Measurements from ENCODE around the gene CLN6.
A peak's percentile ranks its signal among the peaks of the same experiment; 100 is the strongest.
"Not testable (repeated sequence)": the region's sequence is repeated elsewhere in the genome, so short reads cannot be mapped to it uniquely, and the experiment has no call there.

The CLN6 gene

DNA sequence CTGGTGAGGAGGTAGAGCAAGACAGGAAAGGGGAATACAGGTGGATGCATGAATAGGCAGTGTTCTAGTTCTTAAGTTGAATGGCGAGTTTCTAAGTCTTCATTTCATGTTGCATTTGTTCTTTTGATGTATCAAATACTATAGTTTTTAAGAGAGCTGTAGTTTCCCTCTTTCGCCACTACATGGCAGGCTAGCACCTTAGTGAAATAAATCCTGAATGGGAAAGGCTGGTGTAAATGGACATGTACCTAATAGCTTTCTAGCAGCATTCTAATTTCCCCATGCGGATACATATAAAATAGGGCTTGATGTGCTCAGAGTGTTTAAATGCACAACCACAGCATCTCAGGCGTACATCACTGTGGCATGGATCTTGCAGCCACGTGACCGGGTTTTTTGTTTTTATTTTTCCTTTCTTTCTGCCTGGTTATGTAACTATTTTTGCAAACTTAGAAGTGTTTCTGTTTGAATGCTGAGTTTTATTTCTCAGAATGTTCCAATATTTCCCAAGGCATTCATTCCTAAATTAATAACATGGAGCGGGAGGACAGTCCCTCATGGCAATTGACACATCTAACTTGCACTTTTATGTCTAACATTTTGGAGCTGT lies 23.5 kb upstream of the CLN6 start:
- DNase-seq = peak; percentile 45

DNA sequence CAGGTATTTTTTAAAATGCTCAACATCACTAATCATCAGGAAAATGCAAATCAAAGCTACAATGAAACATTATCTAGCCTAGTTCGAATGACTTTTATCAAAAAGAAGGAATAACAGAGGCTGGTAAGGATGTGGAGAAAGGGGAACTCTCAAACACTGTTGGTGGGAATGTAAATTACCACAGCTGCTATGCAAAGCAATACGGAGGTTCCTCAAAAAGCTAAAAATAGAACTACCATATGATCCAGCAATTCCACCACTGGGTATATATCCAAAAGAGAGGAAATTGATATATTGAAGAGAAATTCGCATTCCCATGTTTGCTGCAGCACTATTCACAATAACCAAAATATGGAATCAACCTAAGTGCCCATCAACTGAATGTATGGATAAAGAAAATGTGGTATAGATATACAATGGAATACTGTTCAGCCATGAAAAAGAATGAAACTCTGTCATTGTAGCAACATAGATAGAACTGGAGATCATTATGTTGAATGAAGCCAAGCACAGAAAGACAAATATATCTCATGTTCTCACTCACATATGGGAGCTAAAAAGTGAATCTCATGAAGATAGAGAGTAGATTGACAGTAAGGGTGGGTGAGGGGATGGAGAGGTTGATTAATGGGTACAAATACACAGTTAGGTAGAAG lies 19.7 kb upstream of the CLN6 start:
- no peak for DNase-seq

DNA sequence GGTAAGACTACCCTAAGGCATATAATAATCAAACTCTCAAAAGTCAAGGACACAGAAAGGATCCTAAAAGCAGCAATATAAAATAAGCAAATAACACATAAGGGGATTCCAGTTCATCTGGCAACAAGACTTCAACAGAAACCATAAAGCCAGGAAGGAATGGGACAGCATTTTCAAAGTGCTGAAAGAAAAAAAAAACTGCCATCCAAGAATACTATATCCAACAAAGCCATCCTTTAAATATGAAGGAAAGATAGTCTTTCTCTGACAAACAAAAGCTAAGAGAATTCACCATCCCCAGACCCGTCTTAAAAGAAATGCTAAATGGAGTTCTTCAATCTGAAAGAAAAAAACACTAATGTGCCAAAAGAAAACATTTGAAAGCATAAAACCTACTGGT lies 14.7 kb upstream of the CLN6 start:
- no peak for DNase-seq

DNA sequence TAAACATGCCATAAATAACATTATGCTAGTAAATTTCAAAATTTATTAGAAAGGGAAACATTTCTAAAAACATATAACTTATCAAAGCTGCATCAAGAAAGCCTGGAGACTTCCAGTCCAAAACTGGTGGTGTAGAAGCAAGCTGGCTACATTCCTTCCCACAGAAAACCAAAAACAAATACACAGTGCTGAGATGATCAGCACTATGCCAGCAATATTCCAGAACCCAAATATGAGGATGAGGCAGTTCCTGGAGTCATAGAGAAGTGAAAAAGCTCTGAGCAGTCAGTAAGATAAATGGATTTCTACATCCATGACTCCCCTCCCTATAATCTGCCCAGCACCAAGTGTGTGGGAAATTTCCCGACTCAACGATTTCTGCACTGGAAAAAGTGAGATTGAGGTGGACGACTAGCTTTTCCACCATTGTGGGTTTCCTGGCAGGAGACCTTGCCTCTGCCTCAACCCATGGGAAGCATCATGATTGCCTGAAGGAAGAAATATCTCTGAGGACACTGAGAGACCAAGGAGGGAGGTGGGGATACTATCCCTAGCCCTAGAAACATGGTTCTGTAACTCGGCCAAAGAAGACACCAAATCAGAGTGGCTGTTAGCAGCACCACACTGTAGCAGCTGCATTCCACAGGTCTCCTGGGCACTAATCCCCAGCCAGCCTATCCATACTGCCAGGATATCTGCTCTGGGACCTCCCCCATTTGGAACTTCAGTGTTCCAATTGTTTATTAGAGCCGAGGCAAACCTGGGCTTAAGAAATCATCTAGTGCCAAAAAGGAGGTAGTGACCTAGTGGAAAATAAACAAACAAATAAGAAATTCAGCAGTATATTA lies 11.8 kb upstream of the CLN6 start:
- no peak for DNase-seq

DNA sequence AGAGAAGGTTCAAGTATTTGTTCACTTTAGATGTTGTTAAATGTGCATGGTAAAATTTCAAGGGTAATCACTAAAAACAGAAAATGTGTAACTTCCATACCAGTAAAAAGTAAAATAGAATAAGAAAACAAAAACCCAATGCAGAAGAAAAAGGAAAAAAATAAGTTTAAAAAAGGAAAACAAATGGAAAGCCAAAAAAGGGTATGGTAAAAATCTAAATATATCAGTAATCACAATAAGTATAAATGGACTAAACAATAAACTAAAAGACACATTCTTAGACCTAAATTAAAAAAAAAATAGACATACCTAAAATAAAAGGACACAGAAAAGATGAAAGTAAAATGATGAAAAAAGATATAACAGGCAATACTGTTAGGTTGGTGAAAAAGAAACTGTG lies 9.5 kb upstream of the CLN6 start:
- DNase-seq = no peak

DNA sequence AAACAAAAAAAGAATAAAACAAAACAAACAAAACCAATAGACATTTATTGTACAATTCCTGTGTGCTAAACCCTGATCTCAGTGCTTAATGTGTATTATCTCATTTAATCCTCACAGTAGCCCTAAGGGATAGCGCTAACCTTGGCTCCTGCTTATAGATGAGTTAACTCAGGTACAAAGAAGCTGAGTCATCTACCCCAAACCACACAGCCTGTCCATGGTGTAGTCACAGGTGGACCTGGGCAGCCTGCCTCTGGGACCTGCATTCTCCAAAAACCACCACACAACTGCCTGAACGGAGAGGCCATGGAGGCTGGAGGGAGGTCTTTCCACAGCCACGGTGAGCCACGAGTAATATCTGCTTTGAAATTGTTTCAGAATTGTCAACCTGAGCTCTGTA lies 5.5 kb upstream of the CLN6 start:
- DNase-seq = no peak

DNA sequence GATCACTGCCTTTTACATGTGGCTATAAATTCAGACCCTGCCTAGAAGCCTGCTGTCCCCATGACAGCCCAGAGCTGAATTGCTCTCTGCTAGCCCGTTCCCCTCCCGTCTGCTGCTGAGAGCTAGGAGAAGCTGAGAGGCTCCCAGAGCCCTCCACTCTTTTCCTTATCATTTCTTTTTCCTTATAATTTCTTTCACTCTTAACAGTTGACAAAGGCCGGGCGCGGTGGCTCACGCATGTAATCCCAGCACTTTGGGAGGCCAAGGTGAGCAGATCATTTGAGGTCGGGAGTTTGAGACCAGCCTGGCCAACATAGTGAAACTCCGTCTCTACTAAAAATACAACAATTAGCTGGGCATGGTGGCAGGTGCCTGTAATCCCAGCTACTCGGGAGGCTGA lies 5.0 kb upstream of the CLN6 start:
- not testable (repeated sequence) for DNase-seq

DNA sequence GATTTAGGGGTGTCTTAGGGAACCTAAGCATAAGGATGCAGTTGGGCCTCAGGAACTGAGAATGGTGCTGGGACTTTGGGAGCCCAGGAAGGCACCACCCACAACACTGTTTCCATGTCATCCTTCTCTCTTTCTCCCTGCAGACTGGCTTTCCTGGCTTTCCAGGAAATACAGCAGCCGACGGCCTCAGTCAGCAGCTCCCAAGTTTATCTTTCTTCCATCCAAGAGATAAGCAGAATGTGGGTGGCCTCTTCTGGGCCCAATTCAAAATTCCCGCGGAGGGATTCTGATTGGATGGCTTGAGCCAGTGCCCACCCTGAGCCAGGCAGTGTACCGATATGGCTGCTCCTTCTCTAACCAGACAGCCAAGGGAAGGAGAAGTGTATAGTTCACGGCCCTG lies 4.5 kb upstream of the CLN6 start:
- no peak for DNase-seq

DNA sequence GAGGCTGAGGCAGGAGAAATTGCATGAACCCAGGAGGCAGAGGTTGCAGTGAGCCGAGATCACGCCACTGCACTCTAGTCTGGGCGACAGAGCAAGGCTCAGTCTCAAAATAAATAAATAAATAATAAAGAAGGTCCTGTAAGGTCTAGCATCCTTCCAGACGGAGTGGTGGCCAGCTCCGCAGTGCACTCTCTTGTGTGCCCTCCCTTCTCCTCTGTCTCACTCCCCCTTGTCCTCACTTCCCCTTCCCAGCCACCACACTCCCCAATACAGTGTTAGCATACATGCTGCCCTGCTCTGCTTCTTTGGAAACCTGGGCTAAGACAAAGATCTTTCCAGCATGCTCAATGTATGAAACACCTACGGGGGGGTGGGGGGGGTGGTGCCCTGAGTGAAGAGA lies 3.4 kb upstream of the CLN6 start:
- no peak for DNase-seq

DNA sequence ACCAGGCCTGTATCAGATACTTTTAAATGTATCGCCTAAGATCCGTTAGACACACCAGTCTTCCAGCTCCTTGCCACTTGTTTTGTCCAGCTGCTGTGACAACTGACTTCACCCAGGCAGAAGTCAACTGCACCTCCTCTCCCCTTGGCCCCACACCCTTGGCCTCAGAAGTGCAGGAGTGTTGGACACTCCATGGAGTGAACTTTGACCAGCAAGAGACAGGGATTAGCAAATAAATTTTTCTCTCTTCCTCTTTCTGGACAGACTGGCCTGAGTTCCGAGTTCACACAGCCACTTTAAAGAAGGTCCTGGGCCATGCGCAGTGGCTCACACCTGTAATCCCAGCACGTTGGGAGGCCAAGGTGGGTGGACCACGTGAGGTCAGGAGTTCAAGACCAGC lies 2.9 kb upstream of the CLN6 start:
- no peak for DNase-seq

DNA sequence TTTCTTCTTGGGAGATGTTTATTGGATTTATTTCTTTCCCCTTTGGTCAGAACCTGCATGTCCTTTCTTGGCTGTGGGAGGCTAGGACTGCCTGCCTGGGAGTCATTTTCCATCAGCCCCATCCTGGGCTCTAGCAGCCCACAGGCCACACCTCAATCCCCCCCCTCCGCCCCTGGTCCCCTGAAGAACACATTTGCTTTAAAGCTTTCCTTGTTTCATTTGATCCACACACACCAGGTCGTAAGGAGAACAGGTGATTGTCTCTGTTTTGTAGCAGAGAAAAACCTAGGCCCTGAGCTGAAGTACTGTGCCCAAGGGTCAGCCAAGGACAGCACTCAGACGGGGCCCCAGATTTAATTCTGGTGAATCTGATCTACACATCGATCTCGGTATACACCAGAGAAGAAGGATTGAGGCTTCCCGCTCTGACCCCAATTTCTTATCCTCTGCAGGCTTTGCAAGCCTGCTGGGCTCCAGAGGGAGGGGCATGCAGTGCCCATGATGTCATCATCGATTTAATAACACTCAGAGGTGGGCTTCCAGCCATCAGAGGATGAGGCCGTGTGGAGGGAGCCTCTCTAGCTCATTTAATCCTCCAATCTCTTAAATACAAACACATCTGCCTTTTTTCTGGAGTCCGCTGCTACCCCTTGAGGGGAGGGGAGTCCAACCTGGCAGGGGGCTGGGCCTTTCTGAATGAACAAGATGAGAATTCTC lies 1.7 kb upstream of the CLN6 start:
- no peak for DNase-seq

DNA sequence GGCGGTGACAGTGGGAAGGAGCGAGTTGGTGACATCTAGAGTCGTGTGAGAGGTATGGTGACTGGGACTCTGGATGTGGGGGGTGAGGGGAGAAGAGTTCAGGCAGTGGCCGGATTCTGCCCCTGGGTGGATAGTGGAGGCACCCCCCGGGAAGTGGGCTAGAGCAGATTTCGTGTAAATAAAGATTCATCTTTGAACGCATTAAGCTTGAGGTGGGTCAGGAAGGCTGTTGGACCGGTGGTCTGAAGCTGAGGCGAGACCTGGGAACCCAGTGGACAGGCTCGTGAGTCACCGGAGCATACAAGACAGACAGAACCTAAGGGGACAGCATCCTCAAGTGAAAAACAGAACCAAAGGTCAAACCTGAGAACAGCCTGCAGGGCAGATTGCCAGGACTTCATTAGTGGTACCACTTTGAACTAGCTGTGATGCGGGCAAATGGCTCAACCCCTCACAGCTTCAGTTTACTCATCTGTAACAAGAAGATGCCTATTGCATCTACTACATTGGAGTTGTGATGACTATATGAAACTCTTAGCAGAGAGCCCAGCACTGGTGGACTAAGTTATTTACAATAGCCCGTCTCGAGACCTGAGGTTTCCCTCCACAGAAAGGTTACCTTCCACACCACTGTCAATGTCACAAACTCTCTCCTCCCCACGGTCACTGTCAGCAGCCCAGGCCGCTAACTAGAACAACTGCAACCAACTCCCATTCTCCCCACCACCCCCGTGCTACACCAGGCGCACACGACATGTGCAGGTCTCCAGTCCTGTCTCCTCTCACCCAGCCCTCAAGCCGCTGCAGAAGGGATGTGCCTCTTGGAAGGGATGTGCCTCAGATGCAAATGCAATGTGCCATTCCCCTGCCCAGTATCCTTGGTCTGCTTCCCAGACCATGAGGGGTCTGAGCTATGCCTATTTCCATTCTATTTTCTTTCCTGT lies 901 bp upstream of the CLN6 start:
- no peak for DNase-seq

DNA sequence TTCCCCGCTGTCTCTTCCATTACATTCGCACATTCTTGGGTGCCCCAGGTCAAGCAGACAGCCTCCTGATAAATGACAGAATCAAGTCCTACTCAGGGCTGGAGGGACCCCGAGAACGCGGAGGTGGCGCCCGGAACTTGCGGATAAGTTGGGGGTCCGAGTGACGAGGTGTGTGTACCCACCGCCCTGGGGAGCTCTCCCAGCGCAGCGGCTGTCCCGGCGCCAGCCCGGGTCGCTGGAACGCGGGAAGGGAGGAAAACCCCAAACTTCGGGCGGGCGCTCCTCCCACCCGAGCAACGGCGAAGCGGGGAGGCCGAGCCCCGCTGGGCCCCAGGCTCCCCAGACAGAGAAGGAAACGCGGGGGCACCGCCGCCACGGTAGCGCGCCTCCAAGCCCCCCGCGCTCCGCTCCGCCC lies 550 bp downstream of the CLN6 start:
- no peak for DNase-seq

DNA sequence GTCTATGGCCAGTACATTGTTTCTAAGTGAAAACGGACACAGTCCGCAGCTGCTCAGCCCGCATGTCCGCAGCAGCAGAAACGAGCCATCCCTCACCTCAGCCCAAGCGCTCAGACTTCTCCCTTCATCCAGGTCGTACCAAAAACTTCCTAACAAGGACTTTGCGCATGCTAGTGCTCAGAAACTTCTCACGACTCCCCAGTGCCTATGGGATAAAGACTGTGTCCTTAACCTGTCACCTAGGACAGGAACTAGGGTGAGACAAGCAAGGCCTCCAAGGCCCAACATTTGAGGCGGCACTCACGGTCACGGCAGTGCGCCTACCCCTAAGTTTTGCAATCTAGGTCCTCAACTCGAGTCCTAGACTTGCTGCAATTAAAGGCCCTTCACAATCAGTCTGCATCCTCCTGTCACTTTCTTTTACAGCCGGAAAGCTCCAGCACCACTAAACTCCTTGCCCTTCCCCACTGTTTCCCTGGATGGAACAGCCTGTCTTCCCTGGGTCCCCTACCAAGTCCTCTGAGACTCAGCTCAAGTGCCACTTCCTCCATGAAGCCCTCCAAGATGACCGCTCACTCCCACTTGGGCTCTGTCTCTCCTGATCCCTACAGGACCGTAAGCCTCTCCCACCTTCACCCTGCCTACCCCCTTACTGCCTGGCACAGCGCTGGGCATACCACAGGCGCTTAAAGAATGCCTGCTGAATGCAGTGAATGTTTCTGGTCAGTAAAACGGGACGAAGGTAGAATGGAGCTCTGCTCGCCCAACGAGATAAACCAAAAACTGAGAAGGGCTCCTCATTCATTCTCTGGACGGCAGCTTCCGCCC lies 1.2 kb downstream of the CLN6 start:
- no peak for DNase-seq

DNA sequence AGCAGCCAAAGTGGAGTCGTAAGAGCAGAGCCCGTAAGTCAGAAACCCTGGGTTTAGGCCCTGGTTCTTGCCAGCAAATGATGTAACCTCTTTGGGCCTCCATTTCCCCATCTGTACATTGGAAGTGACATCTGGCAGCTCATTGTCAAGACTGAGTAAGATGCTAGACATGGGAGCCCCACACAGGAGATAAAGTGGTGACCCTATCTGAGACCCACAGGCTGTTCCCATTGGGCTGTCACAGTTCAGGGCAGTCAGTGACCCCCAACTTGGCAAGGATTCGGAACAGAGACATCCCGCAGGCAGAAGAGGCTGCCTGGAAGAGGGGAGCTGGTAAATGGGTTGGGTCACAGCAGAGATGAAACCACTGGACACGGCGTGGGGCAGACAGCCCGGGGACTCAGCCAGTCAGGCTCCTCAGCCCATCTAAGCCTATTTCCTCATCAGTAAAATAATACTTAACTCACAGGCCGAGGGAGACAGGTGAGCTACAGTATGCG lies 1.8 kb downstream of the CLN6 start:
- no peak for DNase-seq

DNA sequence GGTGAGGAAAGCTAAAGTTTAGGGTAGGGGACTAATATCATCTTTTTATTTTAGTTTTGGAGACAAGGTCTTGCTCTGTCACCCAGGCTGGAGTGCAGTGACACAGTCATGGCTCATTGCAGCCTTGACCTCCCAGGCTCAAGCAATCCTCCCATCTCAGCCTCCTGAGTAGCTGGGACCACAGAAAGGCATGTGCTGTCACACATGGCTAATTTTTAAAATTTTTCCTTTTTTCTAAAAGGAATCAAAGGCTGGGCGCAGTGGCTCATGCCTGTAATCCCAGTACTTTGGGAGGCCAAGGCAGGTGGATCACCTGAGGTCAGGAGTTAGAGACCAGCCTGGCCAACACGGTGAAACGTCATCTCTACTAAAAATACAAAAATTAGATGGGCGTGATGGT lies 4.1 kb downstream of the CLN6 start:
- not testable (repeated sequence) for DNase-seq

DNA sequence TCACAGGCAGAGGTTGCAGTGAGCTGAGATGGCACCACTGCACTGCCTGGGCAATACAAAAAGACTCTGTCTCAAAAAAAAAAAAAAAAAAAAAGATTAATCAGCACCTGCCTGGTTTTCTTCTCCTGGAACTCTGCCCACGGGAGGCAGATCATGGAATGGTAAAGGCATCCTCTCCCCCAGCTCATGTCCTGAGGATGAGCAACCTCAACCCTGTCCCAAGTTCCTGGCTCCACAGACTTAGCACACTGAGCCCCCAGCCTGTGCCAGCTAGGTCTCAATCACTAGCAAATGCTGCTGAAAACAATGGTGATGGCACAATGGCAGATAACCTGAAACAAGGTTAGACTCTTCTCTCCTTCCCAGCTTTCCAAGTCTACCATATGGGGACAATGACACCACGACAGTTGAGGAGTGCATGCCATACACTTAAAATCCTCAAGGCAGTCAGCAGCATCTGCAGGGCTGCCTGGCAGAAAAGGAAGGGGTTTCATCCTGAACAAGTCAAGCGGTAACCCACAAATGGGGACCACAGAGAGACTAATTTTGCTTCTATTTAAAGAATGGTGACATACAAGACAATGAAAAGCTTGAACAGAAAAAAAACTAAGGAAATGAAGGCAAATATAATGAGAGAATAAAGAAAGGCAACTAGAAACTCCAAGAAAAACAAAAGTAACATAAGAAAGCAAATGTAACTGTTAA lies 4.8 kb downstream of the CLN6 start:
- no peak for DNase-seq

DNA sequence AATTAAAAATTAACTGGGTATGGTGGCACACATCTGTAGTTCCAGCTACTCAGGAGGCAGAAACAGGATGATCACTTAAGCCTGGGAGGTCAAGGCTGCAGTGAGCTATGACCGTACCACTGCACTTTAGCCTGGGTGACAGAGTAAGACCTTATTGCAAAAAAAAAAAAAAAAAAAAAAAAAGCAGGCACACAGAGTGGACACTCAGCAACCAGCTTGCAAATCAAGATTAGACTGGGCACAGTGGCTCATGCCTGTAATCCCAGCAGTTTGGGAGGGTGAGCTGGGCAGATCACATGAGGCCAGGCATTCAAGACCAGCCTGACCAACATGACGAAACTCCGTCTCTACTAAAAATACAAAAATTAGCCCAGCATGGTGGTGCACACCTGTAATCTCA lies 5.4 kb downstream of the CLN6 start:
- no peak for DNase-seq

DNA sequence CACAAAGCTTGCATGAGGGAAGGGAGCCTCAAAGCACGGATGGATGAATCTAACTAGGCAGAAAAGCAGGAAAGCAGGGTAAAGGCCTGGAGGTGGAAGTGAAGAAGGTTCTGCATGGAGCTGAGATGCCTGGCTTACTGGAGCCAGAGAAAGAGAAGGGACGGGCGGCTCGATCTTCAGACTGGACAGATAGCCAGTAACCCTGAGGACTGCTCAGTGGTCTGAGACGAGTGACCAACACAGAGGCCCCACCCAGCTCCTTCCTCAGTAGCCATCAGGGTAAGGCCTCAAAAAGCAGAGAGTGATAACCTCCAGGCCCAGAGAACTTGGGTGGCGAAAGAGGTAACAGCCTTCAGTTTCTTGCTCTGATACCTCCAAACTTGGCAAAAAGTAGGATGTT lies 6.4 kb downstream of the CLN6 start:
- DNase-seq = no peak

DNA sequence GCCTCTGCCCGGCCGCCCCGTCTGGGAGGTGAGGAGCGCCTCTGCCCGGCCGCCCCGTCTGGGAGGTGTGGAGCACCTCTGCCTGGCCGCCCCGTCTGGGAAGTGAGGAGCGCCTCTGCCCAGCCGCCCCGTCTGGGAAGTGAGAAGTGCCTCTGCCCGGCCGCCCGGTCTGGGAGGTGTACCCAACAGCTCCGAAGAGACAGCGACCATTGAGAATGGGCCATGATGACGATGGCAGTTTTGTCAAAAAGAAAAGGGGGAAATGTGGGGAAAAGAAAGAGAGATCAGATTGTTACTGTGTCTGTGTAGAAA lies 7.1 kb downstream of the CLN6 start:
- DNase-seq = not testable (repeated sequence)
